ENCODE results near the gene KCTD18.

KCTD18 gene

GRCh38 chr2:200498402-200499162 is 11.3 kb downstream of the KCTD18 start:
- Histone ChIP-seq H3K27me3 (ENCODE audit: insufficient read depth, poor library complexity, severe bottlenecking) (no peaks in the 10 kb centered on the region), H3K27ac (replicated peaks) (no peak overlapping the region), H3K4me3 (replicated peaks; ENCODE audit: insufficient read depth, low read length) (no peak overlapping the region)
- no peak for TF ChIP-seq SPI1 (IDR thresholded peaks at IDR 0.05; ENCODE audit: borderline replicate concordance, low read depth)
- no peak for TF ChIP-seq POLR2AphosphoS5 (IDR thresholded peaks at IDR 0.05; ENCODE audit: low read depth)
- TF ChIP-seq, protein P1, sequence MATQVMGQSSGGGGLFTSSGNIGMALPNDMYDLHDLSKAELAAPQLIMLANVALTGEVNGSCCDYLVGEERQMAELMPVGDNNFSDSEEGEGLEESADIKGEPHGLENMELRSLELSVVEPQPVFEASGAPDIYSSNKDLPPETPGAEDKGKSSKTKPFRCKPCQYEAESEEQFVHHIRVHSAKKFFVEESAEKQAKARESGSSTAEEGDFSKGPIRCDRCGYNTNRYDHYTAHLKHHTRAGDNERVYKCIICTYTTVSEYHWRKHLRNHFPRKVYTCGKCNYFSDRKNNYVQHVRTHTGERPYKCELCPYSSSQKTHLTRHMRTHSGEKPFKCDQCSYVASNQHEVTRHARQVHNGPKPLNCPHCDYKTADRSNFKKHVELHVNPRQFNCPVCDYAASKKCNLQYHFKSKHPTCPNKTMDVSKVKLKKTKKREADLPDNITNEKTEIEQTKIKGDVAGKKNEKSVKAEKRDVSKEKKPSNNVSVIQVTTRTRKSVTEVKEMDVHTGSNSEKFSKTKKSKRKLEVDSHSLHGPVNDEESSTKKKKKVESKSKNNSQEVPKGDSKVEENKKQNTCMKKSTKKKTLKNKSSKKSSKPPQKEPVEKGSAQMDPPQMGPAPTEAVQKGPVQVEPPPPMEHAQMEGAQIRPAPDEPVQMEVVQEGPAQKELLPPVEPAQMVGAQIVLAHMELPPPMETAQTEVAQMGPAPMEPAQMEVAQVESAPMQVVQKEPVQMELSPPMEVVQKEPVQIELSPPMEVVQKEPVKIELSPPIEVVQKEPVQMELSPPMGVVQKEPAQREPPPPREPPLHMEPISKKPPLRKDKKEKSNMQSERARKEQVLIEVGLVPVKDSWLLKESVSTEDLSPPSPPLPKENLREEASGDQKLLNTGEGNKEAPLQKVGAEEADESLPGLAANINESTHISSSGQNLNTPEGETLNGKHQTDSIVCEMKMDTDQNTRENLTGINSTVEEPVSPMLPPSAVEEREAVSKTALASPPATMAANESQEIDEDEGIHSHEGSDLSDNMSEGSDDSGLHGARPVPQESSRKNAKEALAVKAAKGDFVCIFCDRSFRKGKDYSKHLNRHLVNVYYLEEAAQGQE (IDR thresholded peaks at IDR 0.05; ENCODE audit: insufficient replicate concordance, low read depth) = no peak
- no peak for TF ChIP-seq GABPA (IDR thresholded peaks at IDR 0.05; ENCODE audit: low read depth)
- TF ChIP-seq, protein P2, sequence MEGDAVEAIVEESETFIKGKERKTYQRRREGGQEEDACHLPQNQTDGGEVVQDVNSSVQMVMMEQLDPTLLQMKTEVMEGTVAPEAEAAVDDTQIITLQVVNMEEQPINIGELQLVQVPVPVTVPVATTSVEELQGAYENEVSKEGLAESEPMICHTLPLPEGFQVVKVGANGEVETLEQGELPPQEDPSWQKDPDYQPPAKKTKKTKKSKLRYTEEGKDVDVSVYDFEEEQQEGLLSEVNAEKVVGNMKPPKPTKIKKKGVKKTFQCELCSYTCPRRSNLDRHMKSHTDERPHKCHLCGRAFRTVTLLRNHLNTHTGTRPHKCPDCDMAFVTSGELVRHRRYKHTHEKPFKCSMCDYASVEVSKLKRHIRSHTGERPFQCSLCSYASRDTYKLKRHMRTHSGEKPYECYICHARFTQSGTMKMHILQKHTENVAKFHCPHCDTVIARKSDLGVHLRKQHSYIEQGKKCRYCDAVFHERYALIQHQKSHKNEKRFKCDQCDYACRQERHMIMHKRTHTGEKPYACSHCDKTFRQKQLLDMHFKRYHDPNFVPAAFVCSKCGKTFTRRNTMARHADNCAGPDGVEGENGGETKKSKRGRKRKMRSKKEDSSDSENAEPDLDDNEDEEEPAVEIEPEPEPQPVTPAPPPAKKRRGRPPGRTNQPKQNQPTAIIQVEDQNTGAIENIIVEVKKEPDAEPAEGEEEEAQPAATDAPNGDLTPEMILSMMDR (IDR thresholded peaks at IDR 0.05; ENCODE audit: insufficient read depth, low read length) = no peak
- no peak for DNase-seq (ENCODE audit: low read depth in 1 of 2, low spot score in 1 of 2)

DNA sequence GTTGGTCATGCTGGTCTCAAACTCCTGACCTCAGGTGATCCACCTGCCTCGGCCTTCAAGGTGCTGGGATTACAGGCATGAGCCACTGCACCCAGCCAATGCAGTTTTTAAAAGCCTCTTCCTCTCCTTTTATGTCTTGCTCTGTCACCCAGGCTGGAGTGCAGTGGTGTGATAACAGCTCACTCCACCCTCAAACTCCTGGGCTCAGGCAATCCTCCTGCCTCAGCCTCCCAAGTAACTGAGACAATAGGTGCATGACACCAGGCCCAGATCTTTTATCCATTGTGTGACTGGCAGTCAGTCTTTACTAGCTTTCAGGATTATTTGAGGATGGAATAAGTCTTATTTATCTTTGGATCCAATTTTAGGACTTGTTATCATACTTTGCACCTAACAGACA is 13.2 kb downstream of the KCTD18 start:
- no peak for DNase-seq (ENCODE audit: low read depth in 1 of 2, low spot score in 1 of 2)
- TF ChIP-seq, protein P2 (IDR thresholded peaks at IDR 0.05; ENCODE audit: insufficient read depth, low read length) = no peak
- TF ChIP-seq GABPA (IDR thresholded peaks at IDR 0.05; ENCODE audit: low read depth) = no peak
- no peak for TF ChIP-seq SPI1 (IDR thresholded peaks at IDR 0.05; ENCODE audit: borderline replicate concordance, low read depth)
- TF ChIP-seq, protein P1 (IDR thresholded peaks at IDR 0.05; ENCODE audit: insufficient replicate concordance, low read depth) = no peak
- TF ChIP-seq POLR2AphosphoS5 (IDR thresholded peaks at IDR 0.05; ENCODE audit: low read depth) = no peak
- H3K27me3 ChIP-seq (ENCODE audit: insufficient read depth, poor library complexity, severe bottlenecking) = no peaks in the 10 kb centered on the region
- no peak overlapping the region for H3K27ac ChIP-seq (replicated peaks)
- H3K4me3 ChIP-seq (replicated peaks; ENCODE audit: insufficient read depth, low read length) = no peak overlapping the region

- no peak overlapping the region for H3K27ac ChIP-seq (replicated peaks)
- H3K27me3 ChIP-seq (ENCODE audit: insufficient read depth, poor library complexity, severe bottlenecking) = no peaks in the 10 kb centered on the region
- TF ChIP-seq, protein P2 (IDR thresholded peaks at IDR 0.05; ENCODE audit: insufficient read depth, low read length) = no peak
- TF ChIP-seq SPI1 (IDR thresholded peaks at IDR 0.05; ENCODE audit: borderline replicate concordance, low read depth) (no peak), GABPA (IDR thresholded peaks at IDR 0.05; ENCODE audit: low read depth) (no peak), POLR2AphosphoS5 (IDR thresholded peaks at IDR 0.05; ENCODE audit: low read depth) (no peak)
- TF ChIP-seq, protein P1 (IDR thresholded peaks at IDR 0.05; ENCODE audit: insufficient replicate concordance, low read depth) = no peak
- H3K4me3 ChIP-seq (replicated peaks; ENCODE audit: insufficient read depth, low read length) = no peak overlapping the region
- DNase-seq (ENCODE audit: low read depth in 1 of 2, low spot score in 1 of 2) = no peak
Measured at GRCh38 chr2:200494048-200494447, 15.8 kb downstream of the KCTD18 start.

Measured in HL-60 (cell line).